OCI-LY3 (cell line): ENCODE results near the gene GCK.

Source experiments
- H2AFZ ChIP-seq: fragments of 200-600, 300-600 bp; shearing (Covaris generic); 2 replicates; pipeline ENCODE4 v1.6.0; 2014; ENCODE audit warnings: antibody characterized with exemption, low read depth, low read length
- H3K27ac ChIP-seq: fragments of 200-600, 300-600 bp; sonication (generic); 2 replicates; pipeline ENCODE4 v1.5.1; 2014; ENCODE audit warnings: mild to moderate bottlenecking, low read length, moderate library complexity, mixed read lengths
- H3K27me3 ChIP-seq: fragments of 200-600, 300-600 bp; sonication (generic); 2 replicates; pipeline ENCODE4 v1.6.1; 2014; ENCODE audit warnings: low read depth, low read length, mixed read lengths
- H3K36me3 ChIP-seq: fragments of 200-600, 300-600 bp; sonication (generic); replicated peaks from 2 replicates; pipeline ENCODE3; 2014; ENCODE audit warnings: low read depth, low read length, mixed read lengths
- H3K4me1 ChIP-seq: fragments of 300-600, 200-600 bp; sonication (generic); 2 replicates; pipeline ENCODE4 v1.6.1; 2014; ENCODE audit warnings: low read length, mixed read lengths
- H3K4me2 ChIP-seq: fragments of 200-600, 300-600 bp; sonication (generic); 2 replicates; pipeline ENCODE4 v1.6.1; 2014; ENCODE audit warnings: low read length, mixed read lengths
- H3K4me3 ChIP-seq: fragments of 300-600, 200-600 bp; sonication (generic); 2 replicates; pipeline ENCODE4 v1.5.1; 2014; ENCODE audit warnings: antibody characterized with exemption, mild to moderate bottlenecking, low read length, moderate library complexity
- H3K79me2 ChIP-seq: fragments of 300-600, 200-600 bp; shearing (Covaris generic); 2 replicates; pipeline ENCODE4 v1.6.1; 2014; ENCODE audit warnings: mild to moderate bottlenecking, low read length, mixed read lengths
- H3K9ac ChIP-seq: fragments of 300-600, 200-600 bp; shearing (Covaris generic); 2 replicates; pipeline ENCODE4 v1.6.0; 2014; ENCODE audit warnings: mild to moderate bottlenecking, low read length, moderate library complexity
- H3K9me3 ChIP-seq: fragments of 200-600, 300-600 bp; shearing (Covaris generic); 2 replicates; pipeline ENCODE4 v1.6.1; 2014; ENCODE audit warnings: low read length, mixed read lengths; ENCODE audit not compliant: insufficient read depth
- H4K20me1 ChIP-seq: fragments of 200-600, 300-600 bp; sonication (generic); 2 replicates; pipeline ENCODE4 v1.6.1; 2016; ENCODE audit warnings: low read length, mixed read lengths; ENCODE audit not compliant: insufficient read depth
- CTCF ChIP-seq: fragments of 200-600, 300-600 bp; sonication (generic); IDR thresholded peaks from 2 replicates; pipeline ENCODE4 v1.5.1; 2014; ENCODE audit warnings: antibody characterized with exemption, low read length, low read depth
- EZH2phosphoT487 ChIP-seq: fragments of 200-600 bp; shearing (Covaris generic); IDR thresholded peaks from 2 replicates; pipeline ENCODE4 v1.6.1; 2018; ENCODE audit warnings: antibody characterized with exemption, mixed run types, low read depth

Gene GCK

GRCh38 chr7:44152971-44153947 is 36.0 kb downstream of the GCK start:
- no peaks in the 10 kb centered on the region for H3K9me3 ChIP-seq
- H2AFZ ChIP-seq, result no peak overlapping the region
- no peaks in the 10 kb centered on the region for H4K20me1 ChIP-seq
- H3K4me2 ChIP-seq, result no peak overlapping the region
- no peak overlapping the region for H3K4me3 ChIP-seq
- H3K27me3 ChIP-seq, result no peaks in the 10 kb centered on the region
- H3K4me1 ChIP-seq, result peaks cover 38% of the 10 kb centered on the region
- H3K27ac ChIP-seq, result no peak overlapping the region
- H3K9ac ChIP-seq, result no peak overlapping the region
- no peak for TF ChIP-seq CTCF
- TF ChIP-seq EZH2phosphoT487, result no peak
- H3K36me3 ChIP-seq, result no peaks in the 10 kb centered on the region
- H3K79me2 ChIP-seq, result no peaks in the 10 kb centered on the region

GRCh38 chr7:44151956-44152355 is 37.3 kb downstream of the GCK start:
- Histone ChIP-seq H3K4me2 (no peak overlapping the region), H3K4me3 (no peak overlapping the region), H3K9ac (no peak overlapping the region), H3K27me3 (no peaks in the 10 kb centered on the region), H3K79me2 (no peaks in the 10 kb centered on the region), H2AFZ (no peak overlapping the region), H3K27ac (no peak overlapping the region), H3K9me3 (no peaks in the 10 kb centered on the region), H4K20me1 (no peaks in the 10 kb centered on the region), H3K36me3 (no peaks in the 10 kb centered on the region), H3K4me1 (peaks cover 38% of the 10 kb centered on the region)
- TF ChIP-seq CTCF (no peak), EZH2phosphoT487 (no peak)

GRCh38 chr7:44150966-44151941 is 38.0 kb downstream of the GCK start:
- Histone ChIP-seq H3K4me1 (peaks cover 38% of the 10 kb centered on the region), H3K79me2 (no peaks in the 10 kb centered on the region), H3K36me3 (no peaks in the 10 kb centered on the region), H3K27me3 (no peaks in the 10 kb centered on the region), H2AFZ (no peak overlapping the region), H3K9me3 (no peaks in the 10 kb centered on the region), H3K27ac (peak overlapping the region; percentile 91), H3K9ac (peak overlapping the region; percentile 38; the same call in 1 of the 2 replicates), H3K4me2 (peak overlapping the region; percentile 80), H4K20me1 (no peaks in the 10 kb centered on the region), H3K4me3 (peak overlapping the region; percentile 16; the same call in 1 of the 2 replicates)
- TF ChIP-seq CTCF (no peak), EZH2phosphoT487 (no peak)

- H3K9ac ChIP-seq, result peak overlapping the region; percentile 38; the same call in 1 of the 2 replicates
- peak overlapping the region; percentile 80 for H3K4me2 ChIP-seq
- peak overlapping the region; percentile 37 for H3K4me3 ChIP-seq
- peak overlapping the region; percentile 91 for H3K27ac ChIP-seq
- no peaks in the 10 kb centered on the region for H4K20me1 ChIP-seq
- H3K4me1 ChIP-seq, result peaks cover 38% of the 10 kb centered on the region
- no peaks in the 10 kb centered on the region for H3K36me3 ChIP-seq
- H3K79me2 ChIP-seq, result no peaks in the 10 kb centered on the region
- H3K27me3 ChIP-seq, result no peaks in the 10 kb centered on the region
- H2AFZ ChIP-seq, result no peak overlapping the region
- TF ChIP-seq CTCF, result no peak
- no peak for TF ChIP-seq EZH2phosphoT487
- no peaks in the 10 kb centered on the region for H3K9me3 ChIP-seq
Observed at GRCh38 chr7:44150466-44150832, 38.8 kb downstream of the GCK start.
